Measurements from ENCODE around the gene TMEM212.

The TMEM212 gene

DNA sequence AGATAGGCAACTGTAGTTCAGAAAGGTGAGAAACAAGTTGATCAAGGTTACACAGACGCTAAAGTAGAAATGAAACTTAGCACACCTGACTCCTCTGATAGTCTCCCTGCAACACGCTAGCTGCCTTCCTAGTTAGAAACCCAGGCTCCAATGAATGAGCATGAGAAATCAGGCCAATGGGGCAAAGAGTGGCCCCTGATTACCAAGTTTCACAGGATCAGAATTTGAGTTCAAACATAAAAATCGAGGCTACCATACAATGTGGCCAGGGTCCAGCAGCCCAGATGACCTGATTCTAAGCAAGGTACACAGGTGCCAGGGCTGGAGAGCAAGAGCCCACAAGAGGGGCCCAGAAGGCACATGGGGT, 40.6 kb upstream of the TMEM212 start:
- TF ChIP-seq, protein P1, sequence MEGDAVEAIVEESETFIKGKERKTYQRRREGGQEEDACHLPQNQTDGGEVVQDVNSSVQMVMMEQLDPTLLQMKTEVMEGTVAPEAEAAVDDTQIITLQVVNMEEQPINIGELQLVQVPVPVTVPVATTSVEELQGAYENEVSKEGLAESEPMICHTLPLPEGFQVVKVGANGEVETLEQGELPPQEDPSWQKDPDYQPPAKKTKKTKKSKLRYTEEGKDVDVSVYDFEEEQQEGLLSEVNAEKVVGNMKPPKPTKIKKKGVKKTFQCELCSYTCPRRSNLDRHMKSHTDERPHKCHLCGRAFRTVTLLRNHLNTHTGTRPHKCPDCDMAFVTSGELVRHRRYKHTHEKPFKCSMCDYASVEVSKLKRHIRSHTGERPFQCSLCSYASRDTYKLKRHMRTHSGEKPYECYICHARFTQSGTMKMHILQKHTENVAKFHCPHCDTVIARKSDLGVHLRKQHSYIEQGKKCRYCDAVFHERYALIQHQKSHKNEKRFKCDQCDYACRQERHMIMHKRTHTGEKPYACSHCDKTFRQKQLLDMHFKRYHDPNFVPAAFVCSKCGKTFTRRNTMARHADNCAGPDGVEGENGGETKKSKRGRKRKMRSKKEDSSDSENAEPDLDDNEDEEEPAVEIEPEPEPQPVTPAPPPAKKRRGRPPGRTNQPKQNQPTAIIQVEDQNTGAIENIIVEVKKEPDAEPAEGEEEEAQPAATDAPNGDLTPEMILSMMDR (conservative IDR thresholded peaks at IDR 0.05; ENCODE audit: low read depth, low read length) = no peak
- no peak overlapping the region for H3K4me3 ChIP-seq (ENCODE audit: low read length)
- no peak for DNase-seq (ENCODE audit: low read depth)

DNA sequence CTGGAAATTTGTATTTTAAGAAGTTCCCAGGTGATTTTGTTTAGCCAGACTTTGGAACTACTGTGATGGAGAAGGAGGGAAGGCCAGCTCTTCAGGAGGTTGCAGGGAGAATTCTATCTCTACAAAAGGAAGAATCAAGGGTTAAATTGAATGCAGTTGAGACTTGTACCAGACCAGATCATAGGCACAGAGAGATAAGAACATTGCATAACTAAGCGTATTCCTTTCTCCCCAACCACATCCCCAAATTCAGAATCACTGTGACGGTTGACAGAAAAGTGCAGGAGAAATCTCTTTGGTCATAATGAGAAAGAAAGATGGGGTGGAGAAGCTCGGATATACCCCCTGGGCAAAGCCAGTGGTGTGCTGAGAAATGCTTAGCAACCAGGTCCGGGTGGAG, 40.1 kb upstream of the TMEM212 start:
- H3K4me3 ChIP-seq (ENCODE audit: low read length) = no peak overlapping the region
- DNase-seq (ENCODE audit: low read depth) = no peak
- TF ChIP-seq, protein P1 (conservative IDR thresholded peaks at IDR 0.05; ENCODE audit: low read depth, low read length) = no peak

GRCh38 chr3:171804618-171805389, 38.3 kb upstream of the TMEM212 start:
- TF ChIP-seq, protein P1 (conservative IDR thresholded peaks at IDR 0.05; ENCODE audit: low read depth, low read length) = no peak
- no peak overlapping the region for H3K4me3 ChIP-seq (ENCODE audit: low read length)
- no peak for DNase-seq (ENCODE audit: low read depth)

- TF ChIP-seq, protein P1 (conservative IDR thresholded peaks at IDR 0.05; ENCODE audit: low read depth, low read length) = no peak
- no peak overlapping the region for H3K4me3 ChIP-seq (ENCODE audit: low read length)
- no peak for DNase-seq (ENCODE audit: low read depth)
Measured at GRCh38 chr3:171805687-171806086, 37.5 kb upstream of the TMEM212 start.

DNA sequence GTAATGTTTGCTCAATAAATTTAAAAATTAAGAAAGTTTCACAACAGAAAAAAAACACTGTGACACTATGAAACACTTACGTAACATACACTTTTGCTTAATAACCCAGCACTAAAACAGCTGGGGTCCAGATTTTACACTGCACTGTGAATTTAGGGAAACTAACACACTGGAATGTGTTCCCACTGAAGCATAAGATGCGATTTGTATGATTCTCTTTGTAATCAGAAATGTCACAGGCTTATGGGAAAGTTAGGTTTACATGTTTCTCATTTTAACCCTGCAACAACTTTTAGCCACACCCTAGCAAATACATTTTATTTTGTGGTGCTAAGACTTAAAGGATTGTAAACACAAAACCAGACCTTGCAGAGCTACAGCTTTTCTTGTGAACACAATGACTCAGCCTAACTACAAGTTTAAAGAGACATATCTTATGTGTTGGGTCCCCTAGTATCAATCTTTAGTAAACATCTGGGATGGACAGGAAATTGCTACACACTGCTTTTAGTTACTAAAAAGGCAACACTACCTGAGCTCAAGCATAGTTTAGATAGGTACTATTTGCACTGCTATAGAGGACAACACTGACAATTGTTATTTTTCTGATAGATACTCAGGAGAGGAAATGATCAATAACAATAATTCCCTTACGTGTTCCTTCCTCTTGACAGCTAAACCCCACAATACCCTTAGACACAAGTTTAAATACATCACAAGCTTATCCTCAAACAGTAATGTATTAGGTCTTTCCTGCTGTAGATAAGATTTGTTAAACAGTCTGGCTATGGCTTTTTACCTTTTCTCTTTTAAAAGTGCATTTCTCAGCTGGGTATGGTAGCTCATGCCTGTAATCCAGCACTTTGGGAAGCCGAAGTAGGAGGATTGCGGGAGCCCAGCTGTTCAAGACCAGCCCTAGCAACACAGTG, 36.7 kb upstream of the TMEM212 start:
- DNase-seq (ENCODE audit: low read depth) = peak; percentile 95
- H3K4me3 ChIP-seq (ENCODE audit: low read length) = no peak overlapping the region
- TF ChIP-seq, protein P1 (conservative IDR thresholded peaks at IDR 0.05; ENCODE audit: low read depth, low read length) = no peak

- H3K4me3 ChIP-seq (ENCODE audit: low read length) = no peak overlapping the region
- TF ChIP-seq, protein P1 (conservative IDR thresholded peaks at IDR 0.05; ENCODE audit: low read depth, low read length) = no peak
- no peak for DNase-seq (ENCODE audit: low read depth)
Measured at GRCh38 chr3:171807129-171807675, 35.9 kb upstream of the TMEM212 start.

All from retinal pigment epithelial cell (primary cell).